HepG2 (cell line): ENCODE results near the gene KRTAP5-6. TPM values are rescaled to one million over a fixed set of nuclear protein-coding genes. Genes with fewer than 3 reads are reported as not detected.

ENCODE experiments used
- ASH2L ChIP-seq: fragments of 300-600, 200-600 bp; sonication (generic); IDR thresholded peaks from 2 replicates; pipeline ENCODE4 v1.7.0; 2017; ENCODE audit warnings: low read depth, mild to moderate bottlenecking, moderate library complexity, mixed read lengths, low read length; ENCODE audit not compliant: insufficient read length
- ATF6 ChIP-seq: sonication (generic); formaldehyde crosslinking; conservative IDR thresholded peaks from 2 replicates; pipeline ENCODE4 v1.4.0; 2020; ENCODE audit warnings: missing genetic modification reagents
- HBP1 ChIP-seq: IDR thresholded peaks from 2 replicates; pipeline ENCODE4 v1.6.1; 2016; ENCODE audit warnings: low read depth, control low read depth
- HCFC1 ChIP-seq: fragments of 150-350 bp; IDR thresholded peaks from 2 replicates; pipeline ENCODE4 v1.6.1; 2014; ENCODE audit warnings: low read depth, low read length
- HIVEP1 ChIP-seq: sonication (generic); formaldehyde crosslinking; IDR thresholded peaks from 2 replicates; pipeline ENCODE4 v1.4.0; 2020; ENCODE audit warnings: mild to moderate bottlenecking, missing genetic modification reagents
- HOMEZ ChIP-seq: IDR thresholded peaks from 2 replicates; pipeline ENCODE4 v1.6.1; 2016; ENCODE audit warnings: low read depth
- NFKB2 ChIP-seq: sonication (generic); formaldehyde crosslinking; IDR thresholded peaks from 2 replicates; pipeline ENCODE4 v1.4.0; 2020; ENCODE audit warnings: missing genetic modification reagents, borderline replicate concordance
- NR2F1 ChIP-seq, 2 experiments: fragments of 450-650 bp in 1 of 2; formaldehyde crosslinking in 1 of 2; IDR thresholded peaks; 2 replicates each; pipeline versions ENCODE4 v1.5.0 to v1.6.1; 2016 to 2020; ENCODE audit warnings: mild to moderate bottlenecking in 1 of 2, missing compliant biosample characterization in 1 of 2, missing genetic modification reagents in 1 of 2, moderate library complexity in 1 of 2
- RXRB ChIP-seq: IDR thresholded peaks from 2 replicates; pipeline ENCODE4 v1.6.1; 2016; ENCODE audit warnings: borderline replicate concordance, missing genetic modification reagents, missing compliant biosample characterization
- SYNCRIP ChIP-seq: fragments of 200-400 bp; formaldehyde crosslinking; IDR thresholded peaks from 2 replicates; pipeline ENCODE4 v1.6.1; 2018; ENCODE audit warnings: mild to moderate bottlenecking, low read depth, low read length; ENCODE audit not compliant: insufficient read depth
- YEATS2 ChIP-seq: sonication (generic); formaldehyde crosslinking; IDR thresholded peaks from 2 replicates; pipeline ENCODE4 v1.4.0; 2020; ENCODE audit warnings: missing genetic modification reagents, borderline replicate concordance
- ZBTB37 ChIP-seq: sonication (generic); formaldehyde crosslinking; IDR thresholded peaks from 2 replicates; pipeline ENCODE4 v1.4.0; 2020; ENCODE audit warnings: mild to moderate bottlenecking, missing genetic modification reagents
- ZFP82 ChIP-seq: sonication (generic); formaldehyde crosslinking; IDR thresholded peaks from 2 replicates; pipeline ENCODE4 v1.5.1; 2020; ENCODE audit warnings: mild to moderate bottlenecking, missing genetic modification reagents, borderline replicate concordance
- ZNF263 ChIP-seq: sonication (generic); formaldehyde crosslinking; IDR thresholded peaks from 2 replicates; pipeline ENCODE4 v1.4.0; 2020; ENCODE audit warnings: missing genetic modification reagents
- ZNF354B ChIP-seq: sonication (generic); formaldehyde crosslinking; IDR thresholded peaks from 2 replicates; pipeline ENCODE4 v1.8.0; 2022; ENCODE audit warnings: mild to moderate bottlenecking, missing genetic modification reagents
- ZNF687 ChIP-seq: sonication (generic); formaldehyde crosslinking; IDR thresholded peaks from 2 replicates; pipeline ENCODE4 v1.5.1; 2020; ENCODE audit warnings: mild to moderate bottlenecking, missing genetic modification reagents, moderate library complexity
- ZSCAN25 ChIP-seq: sonication (generic); formaldehyde crosslinking; IDR thresholded peaks from 2 replicates; pipeline ENCODE4 v1.8.0; 2022; ENCODE audit warnings: mild to moderate bottlenecking, missing genetic modification reagents
- polyA plus RNA-seq, 8 experiments: library from polyadenylated mRNA; depleted of rRNA in 3 of 8; stranded (reverse) in 7 of 8; unstranded in 1 of 8; fragments of >200 nt; fragmentation: Illumina TruSeq in 4 of 8; extraction: Trizol in 4 of 8; gene quantifications; 2 replicates each; pipeline versions ENCODE4 v1.2.1 to v1.2.3, GENCODE V29; 2011 to 2016; ENCODE audit warnings: low read depth in 4 of 8, missing spikeins in 1 of 8, mixed read lengths in 1 of 8; ENCODE audit not compliant: insufficient read depth in 1 of 8
- total RNA-seq, 5 experiments: library from RNA; depleted of rRNA; stranded (reverse); fragments of >200 nt; fragmentation: Illumina TruSeq; extraction: Trizol; gene quantifications; 2 replicates each; pipeline ENCODE4 v1.2.3, GENCODE V29; 2016; ENCODE audit warnings: low read depth in 1 of 5

The KRTAP5-6 gene
- total and polyA plus RNA-seq, 2 of the 13 experiments (the other 11 are each of a cell fraction or from before 2014, with no cell fraction given) = not detected

GRCh38 chr11:1654388-1655167 is 42.4 kb upstream of the KRTAP5-6 start (continued):
- TF ChIP-seq ZNF687 (CRISPR knock-in tag) = peak; percentile 99
- no peak for TF ChIP-seq HIVEP1
- no peak for TF ChIP-seq YEATS2 (CRISPR knock-in tag)
- no peak for TF ChIP-seq NFKB2 (CRISPR knock-in tag)
- no peak for TF ChIP-seq ZNF354B (CRISPR knock-in tag)
- no peak for TF ChIP-seq ASH2L
- no peak for TF ChIP-seq HOMEZ (CRISPR knock-in tag)
- peak; percentile 96 for TF ChIP-seq ZSCAN25 (CRISPR knock-in tag)
- no peak for TF ChIP-seq HCFC1
- TF ChIP-seq NR2F1 (CRISPR knock-in tag; IDR thresholded peaks at IDR 0.05) = 0 out of 4 replicates have a peak, but pooled peaks of 1 of the 2 experiments have one; percentile 9
- TF ChIP-seq RXRB (CRISPR knock-in tag) = peak; percentile 87
- peak; percentile 81 for TF ChIP-seq ZNF263
- TF ChIP-seq HBP1 = no peak
- TF ChIP-seq ATF6 = no peak
- TF ChIP-seq ZFP82 (CRISPR knock-in tag) = no peak
- TF ChIP-seq SYNCRIP = no peak
- no peak for TF ChIP-seq ZBTB37 (CRISPR knock-in tag)
